H9 (cell line): ENCODE measurements around the gene GMPPB. TPM values are rescaled to one million over a fixed set of nuclear protein-coding genes. Genes with fewer than 3 reads are reported as not detected.

ENCODE experiments used
- DNase-seq: peaks from one replicate; pipeline ENCODE4 v3.0.0-alpha.2; 2017
- H2AFZ ChIP-seq: one replicate; pipeline ENCODE4 v1.6.1; 2013; ENCODE audit warnings: mild to moderate bottlenecking, low read length, control low read depth, moderate library complexity
- H2AK5ac ChIP-seq: 2 replicates; pipeline ENCODE4 v1.6.1; 2013; ENCODE audit warnings: low read length, control low read depth, mixed read lengths; ENCODE audit not compliant: insufficient read length
- H2BK120ac ChIP-seq: one replicate; pipeline ENCODE4 v1.6.1; 2013; ENCODE audit warnings: low read depth, mild to moderate bottlenecking, low read length, control low read depth, inconsistent platforms; ENCODE audit not compliant: poor library complexity, severe bottlenecking
- H2BK12ac ChIP-seq: 2 replicates; pipeline ENCODE4 v1.6.1; 2013; ENCODE audit warnings: low read length, control low read depth, mixed read lengths, low read depth; ENCODE audit not compliant: insufficient read length
- H2BK15ac ChIP-seq: 2 replicates; pipeline ENCODE4 v1.6.1; 2013; ENCODE audit warnings: low read depth, low read length, control low read depth
- H2BK20ac ChIP-seq: one replicate; pipeline ENCODE4 v1.6.1; 2013; ENCODE audit warnings: low read depth, mild to moderate bottlenecking, low read length, control low read depth, inconsistent platforms; ENCODE audit not compliant: poor library complexity, severe bottlenecking
- H2BK5ac ChIP-seq: 2 replicates; pipeline ENCODE4 v1.6.1; 2013; ENCODE audit warnings: low read length, control low read depth, mixed read lengths; ENCODE audit not compliant: insufficient read length
- H3K14ac ChIP-seq: 2 replicates; pipeline ENCODE4 v1.6.1; 2013; ENCODE audit warnings: low read length, control low read depth; ENCODE audit not compliant: insufficient read depth
- H3K18ac ChIP-seq: 2 replicates; pipeline ENCODE4 v1.6.1; 2013; ENCODE audit warnings: low read depth, mild to moderate bottlenecking, mixed read lengths, low read length, control low read depth; ENCODE audit not compliant: insufficient read length
- H3K23ac ChIP-seq: 2 replicates; pipeline ENCODE4 v1.6.1; 2013; ENCODE audit warnings: low read length, control low read depth, mixed read lengths, low read depth; ENCODE audit not compliant: insufficient read length
- H3K23me2 ChIP-seq: 2 replicates; pipeline ENCODE4 v1.6.1; 2013; ENCODE audit warnings: low read depth, mild to moderate bottlenecking, mixed read lengths, low read length, control low read depth; ENCODE audit not compliant: insufficient read length, poor library complexity, severe bottlenecking
- H3K27ac ChIP-seq: 2 replicates; pipeline ENCODE4 v1.5.1; 2013; ENCODE audit warnings: low read length, control low read depth, mixed read lengths, low read depth; ENCODE audit not compliant: insufficient read length
- H3K27me3 ChIP-seq: 2 replicates; pipeline ENCODE4 v1.6.1; 2013; ENCODE audit warnings: low read length, control low read depth, inconsistent platforms; ENCODE audit not compliant: insufficient read depth
- H3K4ac ChIP-seq: 2 replicates; pipeline ENCODE4 v1.6.1; 2013; ENCODE audit warnings: low read depth, mild to moderate bottlenecking, control low read depth, inconsistent platforms, low read length, moderate library complexity
- H3K4me1 ChIP-seq: 2 replicates; pipeline ENCODE4 v1.6.1; 2013; ENCODE audit warnings: low read length, control low read depth, inconsistent platforms; ENCODE audit not compliant: insufficient read depth
- H3K4me2 ChIP-seq: 2 replicates; pipeline ENCODE4 v1.6.1; 2013; ENCODE audit warnings: low read length, control low read depth, mixed read lengths; ENCODE audit not compliant: insufficient read length, insufficient read depth
- H3K56ac ChIP-seq: 2 replicates; pipeline ENCODE4 v1.6.1; 2013; ENCODE audit warnings: low read depth, mild to moderate bottlenecking, mixed read lengths, low read length, control low read depth; ENCODE audit not compliant: insufficient read length
- H3K79me1 ChIP-seq: 2 replicates; pipeline ENCODE4 v1.6.1; 2013; ENCODE audit warnings: low read depth, mild to moderate bottlenecking, moderate library complexity, low read length, control low read depth, inconsistent platforms; ENCODE audit not compliant: insufficient read depth, poor library complexity, severe bottlenecking
- H3K79me2 ChIP-seq: 2 replicates; pipeline ENCODE4 v1.6.1; 2013; ENCODE audit warnings: low read length, control low read depth, inconsistent platforms; ENCODE audit not compliant: insufficient read depth
- H3K9ac ChIP-seq: 2 replicates; pipeline ENCODE4 v1.6.1; 2013; ENCODE audit warnings: low read length, control low read depth, mixed read lengths; ENCODE audit not compliant: insufficient read length; ENCODE audit errors: extremely low read depth
- H3K9me3 ChIP-seq: one replicate; pipeline ENCODE4 v1.6.1; 2013; ENCODE audit warnings: low read depth, low read length, inconsistent platforms; ENCODE audit not compliant: control insufficient read depth
- H3T11ph ChIP-seq: one replicate; pipeline ENCODE4 v1.6.1; 2013; ENCODE audit warnings: mild to moderate bottlenecking, low read length, control low read depth, inconsistent platforms
- H4K20me1 ChIP-seq: one replicate; pipeline ENCODE4 v1.6.1; 2013; ENCODE audit not compliant: control insufficient read depth, insufficient read length, insufficient read depth
- H4K5ac ChIP-seq: 2 replicates; pipeline ENCODE4 v1.6.1; 2013; ENCODE audit warnings: low read depth, mild to moderate bottlenecking, mixed read lengths, low read length, control low read depth; ENCODE audit not compliant: insufficient read length
- H4K8ac ChIP-seq: replicated peaks from 2 replicates; pipeline ENCODE4 v1.6.1; 2013; ENCODE audit warnings: low read length, control low read depth, mixed read lengths, low read depth; ENCODE audit not compliant: insufficient read length
- H4K91ac ChIP-seq: 2 replicates; pipeline ENCODE4 v1.6.1; 2013; ENCODE audit warnings: low read depth, mild to moderate bottlenecking, moderate library complexity, mixed read lengths, low read length, control low read depth; ENCODE audit not compliant: insufficient read length
- H3K27ac Mint-ChIP-seq, 3 experiments: 2 replicates in 2 of 3; 3 replicates in 1 of 3; pipeline ENCODE4 v1.8.0; 2020 to 2021; ENCODE audit warnings: mixed read lengths in 3 of 3, mild to moderate bottlenecking in 1 of 3, moderate library complexity in 1 of 3
- H3K27me3 Mint-ChIP-seq: 2 replicates; pipeline ENCODE4 v1.8.0; 2021; ENCODE audit warnings: low read depth, mild to moderate bottlenecking, moderate library complexity, mixed read lengths
- H3K36me3 Mint-ChIP-seq, 3 experiments: 2 replicates in 2 of 3; 3 replicates in 1 of 3; pipeline ENCODE4 v1.8.0; 2020 to 2021; ENCODE audit warnings: low read depth in 3 of 3, mixed read lengths in 3 of 3; ENCODE audit not compliant: insufficient read depth in 1 of 3
- H3K4me1 Mint-ChIP-seq, 2 experiments: 2 replicates each; pipeline ENCODE4 v1.8.0; 2020; ENCODE audit warnings: mixed read lengths in 2 of 2
- H3K4me3 Mint-ChIP-seq, 2 experiments: 2 replicates in 1 of 2; 3 replicates in 1 of 2; pipeline ENCODE4 v1.8.0; 2020 to 2021; ENCODE audit warnings: mild to moderate bottlenecking in 2 of 2, mixed read lengths in 2 of 2, moderate library complexity in 1 of 2
- H3K9me3 Mint-ChIP-seq, 2 experiments: 2 replicates in 1 of 2; 3 replicates in 1 of 2; pipeline ENCODE4 v1.8.0; 2020; ENCODE audit warnings: mild to moderate bottlenecking in 2 of 2, mixed read lengths in 2 of 2, moderate library complexity in 1 of 2
- CTCF ChIP-seq: fragments of 200-600 bp; sonication (generic); conservative IDR thresholded peaks from 3 replicates; pipeline ENCODE4 v1.8.0; 2021; ENCODE audit warnings: antibody characterized with exemption, mild to moderate bottlenecking
- WGBS: extraction: QIAGEN DNeasy Blood & Tissue Kit; methylation state at CpG from one replicate; pipeline ENCODE4 v1.1.7; 2013; ENCODE audit warnings: missing lambda C conversion rate, low lambda C conversion rate, mixed read lengths; ENCODE audit not compliant: insufficient read length; ENCODE audit errors: extremely low coverage; 5-methylcytosine and 5-hydroxymethylcytosine counted together
- total RNA-seq: library from RNA; stranded (reverse); gene quantifications from 2 replicates; pipeline ENCODE4 v1.2.1, GENCODE V29; 2021

The GMPPB gene
- total RNA-seq, 1 experiment from 2014 or later = 31.1 TPM

- H3T11ph ChIP-seq = no peak overlapping the region
- H2BK5ac ChIP-seq = no peak overlapping the region
- no peak overlapping the region for H3K4me2 ChIP-seq
- no peak overlapping the region for H3K4ac ChIP-seq
- no peak overlapping the region for H2AFZ ChIP-seq
- no peaks in the 10 kb centered on the region for H4K20me1 ChIP-seq
- no peak overlapping the region for H3K14ac ChIP-seq
- no peaks in the 10 kb centered on the region; the same call in 1 of the 2 replicates for H3K27me3 ChIP-seq
- no peak overlapping the region for H3K18ac ChIP-seq
- H3K79me1 ChIP-seq = no peaks in the 10 kb centered on the region
- H3K4me1 Mint-ChIP-seq = no peaks in the 10 kb centered on the region
- H2BK20ac ChIP-seq = no peak overlapping the region
- no peak overlapping the region for H3K4me3 Mint-ChIP-seq
- no peak overlapping the region for H2BK120ac ChIP-seq
- no peaks in the 10 kb centered on the region for H3K23me2 ChIP-seq
- no peak overlapping the region for H2BK12ac ChIP-seq
- no peak overlapping the region for H2AK5ac ChIP-seq
- no peaks in the 10 kb centered on the region for H3K9me3 ChIP-seq
- no CpG with 5 or more reads among the region's 1 CpG for WGBS
- peaks cover 24 to 59% (median 59%) of the 10 kb centered on the region in 3 experiments; a peak in 6 of 7 replicates for H3K36me3 Mint-ChIP-seq
- no peak for TF ChIP-seq CTCF
- H3K9me3 Mint-ChIP-seq = no peaks in the 10 kb centered on the region; a peak in 1 of 5 replicates
- no peak overlapping the region for H3K27ac ChIP-seq
- no peak overlapping the region for H3K56ac ChIP-seq
- no peaks in the 10 kb centered on the region for H3K4me1 ChIP-seq
- DNase-seq = no peak
- no peak overlapping the region for H3K23ac ChIP-seq
- no peak overlapping the region; a peak in 1 of 7 replicates for H3K27ac Mint-ChIP-seq
- no peak overlapping the region for H4K91ac ChIP-seq
- H3K9ac ChIP-seq = no peak overlapping the region
- no peaks in the 10 kb centered on the region for H3K27me3 Mint-ChIP-seq
- H3K79me2 ChIP-seq = 0 out of 2 replicates have a peak, but pooled peaks cover 2% of the 10 kb centered on the region
- H2BK15ac ChIP-seq = no peak overlapping the region
- H4K8ac ChIP-seq = no peak overlapping the region
- no peak overlapping the region for H4K5ac ChIP-seq
These were observed 9.8 kb upstream of the GMPPB start for GRCh38 chr3:49733551-49733950.
